Ectodermal cell (in vitro differentiated cells): ENCODE measurements around the gene NGEF.

Experiments
- H3K27ac ChIP-seq: 2 replicates; pipeline ENCODE4 v1.7.0; 2013; ENCODE audit warnings: mild to moderate bottlenecking, low read depth, low read length; ENCODE audit not compliant: insufficient read depth, poor library complexity, severe bottlenecking
- H3K27me3 ChIP-seq: 2 replicates; pipeline ENCODE4 v1.7.0; 2013; ENCODE audit warnings: mild to moderate bottlenecking, low read length; ENCODE audit not compliant: insufficient read depth, control insufficient read depth, poor library complexity, severe bottlenecking
- H3K36me3 ChIP-seq: one replicate; pipeline ENCODE4 v1.7.0; 2013; ENCODE audit warnings: low read length; ENCODE audit not compliant: control insufficient read depth, insufficient read depth
- H3K4me1 ChIP-seq: one replicate; pipeline ENCODE4 v1.7.0; 2013; ENCODE audit warnings: low read length; ENCODE audit not compliant: control insufficient read depth, insufficient read depth
- H3K4me3 ChIP-seq: 2 replicates; pipeline ENCODE4 v1.7.0; 2013; ENCODE audit warnings: low read depth, low read length, control low read depth; ENCODE audit not compliant: insufficient read depth
- H3K9me3 ChIP-seq: 2 replicates; pipeline ENCODE4 v1.7.0; 2013; ENCODE audit warnings: mild to moderate bottlenecking, low read length, moderate library complexity; ENCODE audit not compliant: control insufficient read depth
- WGBS, 2 experiments: methylation state at CpG; one replicate each; pipeline ENCODE4 v1.1.7; 2013; ENCODE audit warnings: missing lambda C conversion rate in 2 of 2; 5-methylcytosine and 5-hydroxymethylcytosine counted together

NGEF gene

GRCh38 chr2:232892221-232892620 lies 120.8 kb downstream of the NGEF start:
- 86 to 88% methylated on average over 13 of the region's 13 CpGs for WGBS, 2 experiments
- peaks cover 8% of the 10 kb centered on the region for H3K4me1 ChIP-seq
- H3K36me3 ChIP-seq: no peaks in the 10 kb centered on the region
- H3K27ac ChIP-seq: no peak overlapping the region
- H3K4me3 ChIP-seq: no peak overlapping the region
- no peaks in the 10 kb centered on the region for H3K9me3 ChIP-seq
- no peaks in the 10 kb centered on the region for H3K27me3 ChIP-seq

- H3K27me3 ChIP-seq: no peaks in the 10 kb centered on the region
- H3K27ac ChIP-seq: no peak overlapping the region
- peaks cover 8% of the 10 kb centered on the region for H3K4me1 ChIP-seq
- H3K4me3 ChIP-seq: no peak overlapping the region
- H3K9me3 ChIP-seq: no peaks in the 10 kb centered on the region
- WGBS, 2 experiments: 86 to 87% methylated on average over 11 of the region's 11 CpGs
- no peaks in the 10 kb centered on the region for H3K36me3 ChIP-seq
Observed at GRCh38 chr2:232891621-232892071, 121.4 kb downstream of the NGEF start.

- Histone ChIP-seq H3K36me3 (no peaks in the 10 kb centered on the region), H3K4me1 (peaks cover 8% of the 10 kb centered on the region), H3K27ac (no peak overlapping the region), H3K9me3 (no peaks in the 10 kb centered on the region), H3K27me3 (no peaks in the 10 kb centered on the region), H3K4me3 (no peak overlapping the region)
- WGBS, 2 experiments: 38 to 41% methylated on average over 23 of the region's 23 CpGs
Observed at GRCh38 chr2:232890896-232891601, 122.0 kb downstream of the NGEF start.

GRCh38 chr2:232890536-232890895 lies 122.5 kb downstream of the NGEF start:
- no peaks in the 10 kb centered on the region for H3K36me3 ChIP-seq
- 80 to 82% methylated on average over 11 of the region's 11 CpGs for WGBS, 2 experiments
- no peak overlapping the region for H3K4me3 ChIP-seq

GRCh38 chr2:232889876-232890401 lies 123.1 kb downstream of the NGEF start:
- Histone ChIP-seq H3K27ac (no peak overlapping the region), H3K4me1 (peaks cover 8% of the 10 kb centered on the region), H3K36me3 (no peaks in the 10 kb centered on the region), H3K4me3 (no peak overlapping the region), H3K9me3 (no peaks in the 10 kb centered on the region), H3K27me3 (no peaks in the 10 kb centered on the region)
- WGBS, 2 experiments: 87% methylated on average over 5 of the region's 5 CpGs

More at GRCh38 chr2:232890536-232890895, 122.5 kb downstream of the NGEF start:
- Histone ChIP-seq H3K4me1 (peaks cover 8% of the 10 kb centered on the region), H3K27me3 (no peaks in the 10 kb centered on the region), H3K9me3 (no peaks in the 10 kb centered on the region), H3K27ac (no peak overlapping the region)

- Histone ChIP-seq H3K36me3 (no peaks in the 10 kb centered on the region), H3K27me3 (no peaks in the 10 kb centered on the region), H3K4me1 (peaks cover 8% of the 10 kb centered on the region), H3K9me3 (no peaks in the 10 kb centered on the region), H3K4me3 (no peak overlapping the region), H3K27ac (no peak overlapping the region)
- 92 to 93% methylated on average over 14 of the region's 14 CpGs for WGBS, 2 experiments
Observed at GRCh38 chr2:232888839-232889529, 124.1 kb downstream of the NGEF start.

- H3K4me1 ChIP-seq: peaks cover 8% of the 10 kb centered on the region
- WGBS, 2 experiments: 94 to 95% methylated on average over 21 of the region's 21 CpGs
- H3K36me3 ChIP-seq: no peaks in the 10 kb centered on the region
- no peak overlapping the region for H3K27ac ChIP-seq
- no peaks in the 10 kb centered on the region for H3K27me3 ChIP-seq
- H3K4me3 ChIP-seq: no peak overlapping the region
- no peaks in the 10 kb centered on the region for H3K9me3 ChIP-seq
Observed at GRCh38 chr2:232888099-232888836, 124.8 kb downstream of the NGEF start.

GRCh38 chr2:232887171-232887850 lies 125.7 kb downstream of the NGEF start:
- H3K27ac ChIP-seq: no peak overlapping the region
- WGBS, 2 experiments: 81 to 84% methylated on average over 15 of the region's 15 CpGs
- no peaks in the 10 kb centered on the region for H3K9me3 ChIP-seq
- no peaks in the 10 kb centered on the region for H3K27me3 ChIP-seq
- H3K36me3 ChIP-seq: no peaks in the 10 kb centered on the region
- peaks cover 8% of the 10 kb centered on the region for H3K4me1 ChIP-seq
- H3K4me3 ChIP-seq: no peak overlapping the region

- Histone ChIP-seq H3K4me3 (no peak overlapping the region), H3K4me1 (peaks cover 8% of the 10 kb centered on the region), H3K36me3 (no peaks in the 10 kb centered on the region), H3K27ac (no peak overlapping the region), H3K27me3 (no peaks in the 10 kb centered on the region), H3K9me3 (no peaks in the 10 kb centered on the region)
- WGBS, 2 experiments: 91 to 92% methylated on average over 7 of the region's 7 CpGs
Observed at GRCh38 chr2:232886632-232887031, 126.4 kb downstream of the NGEF start.
